Stimulated activated CD8-positive, alpha-beta memory T cell treated with anti-CD3 and anti-CD28 coated beads, Interleukin-2, amount 100 ng/mL, for 48 hours (primary cell): ENCODE results near the gene PAPOLA.
"Not testable (repeated sequence)": the region's sequence is repeated elsewhere in the genome, so short reads cannot be mapped to it uniquely, and the experiment has no call there.

Source experiments
- DNase-seq, 2 donors: peaks; one replicate each; pipeline ENCODE4 v3.0.0-alpha.2; 2020; ENCODE audit warnings: low read depth in 2 of 2

PAPOLA gene

GRCh38 chr14:96502621-96503305 lies 581 bp downstream of the PAPOLA start:
- DNase-seq: peak in 1 of 2 donors; percentile 42

GRCh38 chr14:96503306-96503679 lies 1.1 kb downstream of the PAPOLA start:
- no peak for DNase-seq

GRCh38 chr14:96504353-96504752 lies 2.2 kb downstream of the PAPOLA start:
- not testable (repeated sequence) for DNase-seq

- no peak for DNase-seq
Measured at GRCh38 chr14:96507723-96508122, 5.5 kb downstream of the PAPOLA start.

- no peak for DNase-seq
Measured at GRCh38 chr14:96508900-96509299, 6.7 kb downstream of the PAPOLA start.

- no peak for DNase-seq
Measured at GRCh38 chr14:96509457-96510090, 7.4 kb downstream of the PAPOLA start.

GRCh38 chr14:96511146-96511545 lies 9.0 kb downstream of the PAPOLA start:
- no peak for DNase-seq

GRCh38 chr14:96511667-96512066 lies 9.5 kb downstream of the PAPOLA start:
- DNase-seq: no peak

- no peak for DNase-seq
Measured at GRCh38 chr14:96512122-96512521, 9.9 kb downstream of the PAPOLA start.

- DNase-seq: no peak
Measured at GRCh38 chr14:96512602-96513397, 10.6 kb downstream of the PAPOLA start.

- DNase-seq: no peak
Measured at GRCh38 chr14:96514694-96515093, 12.5 kb downstream of the PAPOLA start.

GRCh38 chr14:96515731-96516130 lies 13.5 kb downstream of the PAPOLA start:
- DNase-seq: no peak

- no peak for DNase-seq
Measured at GRCh38 chr14:96516351-96516750, 14.2 kb downstream of the PAPOLA start.

- DNase-seq: no peak
Measured at GRCh38 chr14:96519970-96520369, 17.8 kb downstream of the PAPOLA start.

- DNase-seq: no peak
Measured at GRCh38 chr14:96525452-96525851, 23.3 kb downstream of the PAPOLA start.

GRCh38 chr14:96532632-96533031 lies 30.4 kb downstream of the PAPOLA start:
- no peak for DNase-seq

- DNase-seq: no peak
Measured at GRCh38 chr14:96536807-96537206, 34.6 kb downstream of the PAPOLA start.

GRCh38 chr14:96538097-96538989 lies 36.2 kb downstream of the PAPOLA start:
- no peak for DNase-seq

GRCh38 chr14:96538990-96539317 lies 36.8 kb downstream of the PAPOLA start:
- no peak for DNase-seq

GRCh38 chr14:96554315-96554910 lies 52.2 kb downstream of the PAPOLA start:
- DNase-seq: no peak

- DNase-seq: no peak
Measured at GRCh38 chr14:96559571-96559970, 57.4 kb downstream of the PAPOLA start.

GRCh38 chr14:96564389-96564788 lies 62.2 kb downstream of the PAPOLA start:
- DNase-seq: no peak
